ENCODE measurements around the gene SMS.

GRCh38 chrX:21930986-21931385, 9.5 kb upstream of the SMS start:
- TF ChIP-seq POLR2AphosphoS5 (IDR thresholded peaks at IDR 0.05; ENCODE audit: low read depth, low read length) (no peak), TAF1 (IDR thresholded peaks at IDR 0.05; ENCODE audit: borderline replicate concordance, insufficient read depth, low read length) (no peak), SIN3A (IDR thresholded peaks at IDR 0.05; ENCODE audit: borderline replicate concordance, insufficient read depth, low read length) (no peak)
